VCaP (cell line): ENCODE data around the gene CACNA2D2.

Experiments used
- H3K27ac ChIP-seq: fragments of 450-650 bp; 2 replicates; pipeline ENCODE4 v1.5.1; 2017
- TF ChIP-seq, protein P1 (sequence below): fragments of 450-650 bp; conservative IDR thresholded peaks from 2 replicates; pipeline ENCODE4 v1.5.1; 2017; ENCODE audit warnings: mild to moderate bottlenecking, moderate library complexity

CACNA2D2 gene

GRCh38 chr3:50322386-50323091 is 180.9 kb downstream of the CACNA2D2 start, which contains the start of gene HYAL2:
TSS of gene HYAL2 (minus strand) at chr3:50322745. CDS start at chr3:50320489, 2,256 bp downstream.
- TF ChIP-seq, protein P1, sequence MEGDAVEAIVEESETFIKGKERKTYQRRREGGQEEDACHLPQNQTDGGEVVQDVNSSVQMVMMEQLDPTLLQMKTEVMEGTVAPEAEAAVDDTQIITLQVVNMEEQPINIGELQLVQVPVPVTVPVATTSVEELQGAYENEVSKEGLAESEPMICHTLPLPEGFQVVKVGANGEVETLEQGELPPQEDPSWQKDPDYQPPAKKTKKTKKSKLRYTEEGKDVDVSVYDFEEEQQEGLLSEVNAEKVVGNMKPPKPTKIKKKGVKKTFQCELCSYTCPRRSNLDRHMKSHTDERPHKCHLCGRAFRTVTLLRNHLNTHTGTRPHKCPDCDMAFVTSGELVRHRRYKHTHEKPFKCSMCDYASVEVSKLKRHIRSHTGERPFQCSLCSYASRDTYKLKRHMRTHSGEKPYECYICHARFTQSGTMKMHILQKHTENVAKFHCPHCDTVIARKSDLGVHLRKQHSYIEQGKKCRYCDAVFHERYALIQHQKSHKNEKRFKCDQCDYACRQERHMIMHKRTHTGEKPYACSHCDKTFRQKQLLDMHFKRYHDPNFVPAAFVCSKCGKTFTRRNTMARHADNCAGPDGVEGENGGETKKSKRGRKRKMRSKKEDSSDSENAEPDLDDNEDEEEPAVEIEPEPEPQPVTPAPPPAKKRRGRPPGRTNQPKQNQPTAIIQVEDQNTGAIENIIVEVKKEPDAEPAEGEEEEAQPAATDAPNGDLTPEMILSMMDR, result no peak
- H3K27ac ChIP-seq, result peak within 1 kb of the TSS; percentile 97

- TF ChIP-seq, protein P1, result no peak; the same call in 1 of the 2 replicates
- H3K27ac ChIP-seq, result peak overlapping the region; percentile 97
Observed at GRCh38 chr3:50322115-50322385, 181.4 kb downstream of the CACNA2D2 start.

DNA sequence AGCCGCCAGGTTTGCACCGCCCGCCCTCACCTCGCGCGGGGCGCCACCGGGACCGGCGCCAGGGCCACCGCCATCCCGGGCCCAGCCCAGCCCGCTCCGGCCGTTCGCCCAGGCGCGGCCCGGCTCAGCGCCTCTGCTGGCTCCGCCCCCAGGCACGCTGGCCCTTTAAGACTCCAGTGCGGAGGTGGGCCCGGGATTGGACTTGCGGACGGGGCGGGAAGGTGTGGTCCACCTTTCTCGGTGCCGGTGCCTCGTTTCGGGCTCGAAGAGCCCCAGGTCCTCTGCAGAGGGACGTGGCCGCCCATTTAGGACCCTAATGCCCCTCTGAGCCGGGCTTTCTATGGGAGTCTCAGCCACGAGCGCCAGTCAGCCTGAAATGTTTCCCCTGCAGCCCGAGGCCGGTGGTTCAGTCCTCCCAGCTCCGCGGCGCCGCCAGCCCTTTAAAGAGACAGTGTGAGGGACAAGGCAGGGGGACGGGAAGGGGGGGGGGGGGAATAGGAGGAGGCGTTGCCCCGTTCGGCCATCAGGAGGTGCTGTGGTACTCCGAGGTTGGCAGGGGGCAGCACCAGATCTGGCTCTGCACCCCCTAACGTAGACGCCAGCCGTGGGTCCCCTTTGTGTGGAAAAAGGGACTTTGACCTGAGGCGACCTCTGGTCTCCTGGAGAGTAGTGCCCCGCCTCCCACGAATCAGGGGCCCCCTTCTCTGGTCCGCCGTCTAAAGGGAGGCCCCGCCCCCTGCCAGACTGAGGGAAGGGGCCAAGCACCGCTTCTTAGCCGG is 181.9 kb downstream of the CACNA2D2 start:
- TF ChIP-seq, protein P1, result peak; percentile 74
- H3K27ac ChIP-seq, result peak overlapping the region; percentile 97

- TF ChIP-seq, protein P1, result no peak
- peak overlapping the region; percentile 97 for H3K27ac ChIP-seq
Observed at GRCh38 chr3:50320853-50321335, 182.5 kb downstream of the CACNA2D2 start.

DNA sequence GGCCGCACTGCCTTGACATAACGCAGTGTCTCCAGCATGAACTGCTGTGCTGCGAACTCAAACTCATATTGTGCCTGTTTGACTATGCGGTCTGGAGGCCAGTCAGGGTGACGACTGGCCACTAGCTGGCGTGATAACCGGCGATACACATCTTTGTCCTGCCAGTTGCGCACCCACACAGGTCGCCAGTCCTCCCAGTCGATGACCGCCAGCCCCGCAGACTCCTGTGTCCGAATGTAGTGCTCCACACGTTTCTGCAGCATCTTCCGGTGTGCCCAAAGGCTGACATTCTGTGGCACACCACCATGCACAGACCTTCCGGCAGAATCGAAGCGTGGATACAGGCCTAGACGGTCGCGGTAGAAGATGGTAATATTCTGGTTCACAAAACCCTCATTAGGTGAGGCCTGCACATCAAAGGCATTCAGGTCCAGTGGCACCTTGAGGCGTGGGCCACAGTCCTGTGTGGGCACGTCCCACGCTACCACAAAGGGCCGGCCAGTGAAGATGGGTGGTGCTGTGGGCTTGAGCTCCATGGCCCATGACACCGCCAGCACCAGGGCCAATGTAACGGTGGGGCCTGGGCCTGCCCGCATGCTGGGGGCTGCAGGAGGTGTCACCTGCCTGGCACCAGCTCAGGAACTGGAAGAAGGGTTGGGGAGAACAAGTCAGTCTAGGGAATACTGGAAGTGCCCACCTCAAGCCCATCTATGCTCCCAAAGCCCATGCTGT is 183.4 kb downstream of the CACNA2D2 start:
- TF ChIP-seq, protein P1, result 0 out of 2 replicates have a peak, but pooled peaks have one; percentile 8
- H3K27ac ChIP-seq, result peak overlapping the region; percentile 97

GRCh38 chr3:50319181-50319893 is 184.1 kb downstream of the CACNA2D2 start:
- TF ChIP-seq, protein P1, result no peak
- H3K27ac ChIP-seq, result peak overlapping the region; percentile 97
